ENCODE results near the gene GASK1A.

Gene GASK1A

GRCh38 chr3:43015572-43015971 lies 36.5 kb downstream of the GASK1A start:
- DNase-seq, result no peak

GRCh38 chr3:43015991-43016865 lies 37.1 kb downstream of the GASK1A start:
- no peak for DNase-seq

GRCh38 chr3:43017004-43017403 lies 37.9 kb downstream of the GASK1A start:
- no peak for DNase-seq

- no peak for DNase-seq
Measured at GRCh38 chr3:43017593-43018195, 38.6 kb downstream of the GASK1A start.

GRCh38 chr3:43018246-43018645 lies 39.1 kb downstream of the GASK1A start:
- DNase-seq, result no peak

- DNase-seq, result no peak
Measured at GRCh38 chr3:43019006-43019809, 40.1 kb downstream of the GASK1A start.

- no peak for DNase-seq
Measured at GRCh38 chr3:43019826-43020225, 40.7 kb downstream of the GASK1A start.

- DNase-seq, result no peak
Measured at GRCh38 chr3:43021186-43021585, 42.1 kb downstream of the GASK1A start.

GRCh38 chr3:43022121-43022520 lies 43.0 kb downstream of the GASK1A start:
- no peak for DNase-seq

- DNase-seq, result no peak
Measured at GRCh38 chr3:43023066-43023465, 44.0 kb downstream of the GASK1A start.

- no peak for DNase-seq
Measured at GRCh38 chr3:43023746-43024145, 44.6 kb downstream of the GASK1A start.

GRCh38 chr3:43024181-43024885 lies 45.2 kb downstream of the GASK1A start:
- DNase-seq, result peak; percentile 12 to 23

- no peak for DNase-seq
Measured at GRCh38 chr3:43025423-43025822, 46.3 kb downstream of the GASK1A start.

GRCh38 chr3:43028001-43028400 lies 48.9 kb downstream of the GASK1A start:
- DNase-seq, result no peak

GRCh38 chr3:43028678-43029490 lies 49.8 kb downstream of the GASK1A start:
- no peak for DNase-seq

- DNase-seq, result no peak
Measured at GRCh38 chr3:43030162-43030935, 51.2 kb downstream of the GASK1A start.

- DNase-seq, result no peak
Measured at GRCh38 chr3:43031485-43031884, 52.4 kb downstream of the GASK1A start.

- DNase-seq, result no peak
Measured at GRCh38 chr3:43031889-43032545, 52.9 kb downstream of the GASK1A start.

- DNase-seq, result no peak
Measured at GRCh38 chr3:43032646-43033628, 53.8 kb downstream of the GASK1A start.
